Measurements from ENCODE around the gene PDE11A.

DNA sequence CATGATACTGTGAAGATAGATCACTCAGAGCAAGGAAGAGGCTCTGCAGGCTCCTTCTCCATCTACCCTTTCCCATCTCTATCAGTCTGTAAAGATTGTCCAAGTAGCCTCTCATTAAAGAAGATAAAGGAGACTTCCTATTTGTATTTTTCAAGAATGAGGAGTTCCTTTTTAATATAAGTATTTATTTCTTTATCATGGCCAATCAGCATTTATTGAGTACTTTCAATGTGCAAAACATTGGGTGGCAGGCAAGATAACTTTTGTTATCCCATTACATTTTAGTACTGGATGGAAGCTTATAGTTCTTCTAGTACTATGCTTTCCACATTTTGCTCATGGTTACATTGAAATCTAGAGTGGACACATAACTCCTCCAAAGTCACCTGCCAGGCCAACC, 3.6 kb upstream of the PDE11A start:
- TF ChIP-seq POLR2A (IDR thresholded peaks at IDR 0.05) = no peak
- no peak for TF ChIP-seq POLR2AphosphoS5 (IDR thresholded peaks at IDR 0.05)
